Activated CD4-positive, alpha-beta T cell treated with anti-CD3 and anti-CD28 coated beads for 4 hours (primary cell): ENCODE results near the gene ARHGEF11.

Source experiments
- DNase-seq, 2 donors: peaks; one replicate each; pipeline ENCODE4 v3.0.0-alpha.2; 2020

The ARHGEF11 gene

DNA sequence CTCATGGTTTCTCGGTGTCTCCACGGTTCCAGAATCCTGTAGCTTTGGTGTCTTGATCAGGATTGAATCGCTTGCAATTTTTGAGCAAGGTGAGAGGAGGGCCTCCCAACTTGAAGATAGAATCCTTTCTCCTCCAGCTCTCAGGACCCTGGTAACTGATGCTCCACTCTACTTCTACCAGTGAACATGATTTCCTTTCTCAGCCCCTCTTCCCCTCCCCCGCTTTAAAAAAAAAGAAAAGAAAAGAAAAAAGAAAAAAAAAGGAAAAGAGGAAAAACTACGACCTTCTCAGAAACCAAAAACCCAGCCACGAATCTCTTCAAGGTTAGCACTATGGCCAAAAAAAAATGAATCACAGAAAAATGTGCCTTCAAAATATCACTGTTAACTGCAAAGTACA, 1.2 kb downstream of the ARHGEF11 start:
- DNase-seq, result no peak

GRCh38 chr1:157043685-157044084, 1.9 kb downstream of the ARHGEF11 start:
- no peak for DNase-seq

GRCh38 chr1:157042846-157043245, 2.7 kb downstream of the ARHGEF11 start:
- DNase-seq, result no peak

DNA sequence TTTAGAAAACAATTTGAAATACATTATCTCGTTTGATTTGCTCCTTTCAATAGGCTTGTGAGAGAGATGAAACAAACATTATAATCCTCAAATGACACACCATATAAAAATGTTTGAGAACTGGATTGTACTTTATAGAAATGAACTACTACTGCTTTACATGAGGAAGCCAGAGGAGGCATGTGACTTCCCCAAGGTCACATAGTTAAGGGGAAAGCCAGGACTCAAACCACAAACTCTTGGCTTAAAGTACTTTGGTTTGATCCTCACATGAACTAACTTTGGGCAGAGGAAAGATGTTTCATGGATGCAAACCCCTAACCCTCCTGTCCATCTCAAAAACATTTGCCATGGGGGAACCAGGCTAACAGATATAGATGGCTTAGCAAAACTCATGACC, 4.7 kb downstream of the ARHGEF11 start:
- no peak for DNase-seq

GRCh38 chr1:157035121-157035520, 10.4 kb downstream of the ARHGEF11 start:
- DNase-seq, result no peak

GRCh38 chr1:157034137-157034800, 11.3 kb downstream of the ARHGEF11 start:
- no peak for DNase-seq

DNA sequence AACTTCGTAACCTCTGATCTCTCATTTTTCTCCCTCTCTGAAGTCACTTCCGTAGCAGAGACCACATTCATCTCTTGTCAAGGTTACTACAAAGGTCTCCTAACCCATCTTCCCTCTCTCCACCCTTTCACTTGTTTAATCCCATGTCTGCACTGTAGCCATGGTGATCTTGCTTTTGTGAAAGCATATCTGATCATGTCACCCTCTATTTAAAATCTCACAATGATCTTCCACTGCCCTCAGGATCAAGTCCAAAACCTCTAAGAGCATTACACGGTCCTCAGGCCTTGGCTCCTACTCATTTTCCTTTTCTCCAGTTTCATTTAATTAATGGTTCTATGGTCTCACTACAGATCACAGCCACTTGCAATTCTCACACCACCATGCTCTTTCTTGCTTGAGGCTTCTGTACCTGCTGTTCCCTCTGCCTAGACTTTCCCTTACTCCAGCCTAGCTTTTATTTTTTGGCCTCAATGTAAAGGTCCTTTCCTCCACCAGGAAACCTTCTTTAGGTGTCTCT, 12.1 kb downstream of the ARHGEF11 start:
- no peak for DNase-seq

DNA sequence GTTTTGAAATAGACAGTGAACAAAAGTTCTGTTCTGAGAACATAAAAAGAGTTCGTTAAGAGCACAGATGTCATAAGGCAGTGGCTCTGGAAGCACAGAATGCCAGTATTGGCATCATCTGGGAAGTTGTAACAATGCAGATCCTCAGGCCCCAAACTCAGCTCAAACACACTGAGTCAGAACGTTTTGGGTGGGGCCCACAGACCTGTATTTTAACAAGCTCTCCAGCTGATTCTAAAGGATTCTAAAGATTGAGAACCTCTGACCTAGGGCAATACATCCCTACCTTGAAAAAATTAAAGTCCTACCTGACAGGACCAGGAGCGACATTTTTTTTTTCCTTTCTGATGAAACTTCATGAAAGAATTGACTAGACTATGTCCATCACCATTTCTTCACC, 13.2 kb downstream of the ARHGEF11 start:
- no peak for DNase-seq

GRCh38 chr1:157030728-157031127, 14.8 kb downstream of the ARHGEF11 start:
- no peak for DNase-seq

GRCh38 chr1:157028674-157029073, 16.9 kb downstream of the ARHGEF11 start:
- DNase-seq, result no peak

DNA sequence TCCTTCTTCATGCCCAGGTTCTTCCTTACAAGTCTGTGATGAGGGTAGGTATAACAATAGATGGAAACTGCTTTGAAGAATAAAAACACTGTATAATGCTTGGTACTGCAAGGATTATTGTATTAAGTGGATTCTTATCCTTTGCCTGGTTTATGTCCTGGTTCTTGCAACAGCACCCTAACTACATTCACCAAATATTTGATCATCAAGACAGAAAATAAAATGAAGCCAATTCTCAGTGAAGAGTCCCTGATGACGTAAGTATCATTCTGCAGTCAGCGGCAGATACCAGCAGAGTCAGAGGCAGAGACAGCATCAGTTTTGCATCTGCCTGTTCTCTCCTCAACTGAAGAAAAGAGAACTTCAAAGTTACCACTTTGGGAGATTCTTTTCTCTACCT, 19.7 kb downstream of the ARHGEF11 start:
- no peak for DNase-seq

GRCh38 chr1:157025385-157025784, 20.2 kb downstream of the ARHGEF11 start:
- no peak for DNase-seq

GRCh38 chr1:157021688-157022087, 23.9 kb downstream of the ARHGEF11 start:
- no peak for DNase-seq

GRCh38 chr1:157019457-157019856, 26.1 kb downstream of the ARHGEF11 start:
- no peak for DNase-seq

GRCh38 chr1:157011845-157012244, 33.7 kb downstream of the ARHGEF11 start:
- no peak for DNase-seq

- DNase-seq, result no peak
Observed at GRCh38 chr1:157008502-157008901, 37.0 kb downstream of the ARHGEF11 start.

- no peak for DNase-seq
Observed at GRCh38 chr1:157007306-157007705, 38.2 kb downstream of the ARHGEF11 start.

DNA sequence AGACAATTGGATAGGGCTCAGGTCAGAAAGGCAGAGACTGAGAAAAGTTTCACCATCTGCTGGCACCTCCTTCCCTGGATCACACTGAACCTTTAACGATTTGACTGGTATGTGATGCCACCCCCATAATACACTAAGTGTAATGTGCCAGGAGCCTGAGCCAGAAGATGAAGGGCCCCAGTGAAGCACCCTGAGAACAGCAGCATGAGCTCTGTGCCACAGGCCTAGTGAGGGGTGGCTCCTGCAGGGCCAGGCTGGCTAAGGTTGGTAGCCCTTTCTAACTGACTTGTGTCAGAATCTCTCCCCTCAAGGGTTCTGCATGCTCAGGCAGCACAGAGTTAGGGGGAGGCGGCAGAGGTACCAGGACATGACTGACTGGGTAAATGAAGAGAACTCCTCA, 38.9 kb downstream of the ARHGEF11 start:
- no peak for DNase-seq

GRCh38 chr1:157005965-157006364, 39.6 kb downstream of the ARHGEF11 start:
- no peak for DNase-seq

GRCh38 chr1:157004806-157005205, 40.7 kb downstream of the ARHGEF11 start:
- DNase-seq, result no peak

GRCh38 chr1:157004327-157004726, 41.2 kb downstream of the ARHGEF11 start:
- no peak for DNase-seq

GRCh38 chr1:157001304-157001703, 44.2 kb downstream of the ARHGEF11 start:
- DNase-seq, result no peak

GRCh38 chr1:157000686-157001085, 44.9 kb downstream of the ARHGEF11 start:
- no peak for DNase-seq

GRCh38 chr1:156999596-157000320, 45.8 kb downstream of the ARHGEF11 start:
- DNase-seq, result no peak
